ENCODE data around the gene MOCS1.

- TF ChIP-seq CTCF (IDR thresholded peaks at IDR 0.05; ENCODE audit: low read depth, low read length) (no peak), EZH2phosphoT487 (IDR thresholded peaks at IDR 0.05; ENCODE audit: low read depth) (no peak)
These were observed 28.7 kb downstream of the MOCS1 start for GRCh38 chr6:39905640-39905975.

Measured in OCI-LY3 (cell line).